Lower leg skin (tissue), 4 donors: ENCODE results near the gene SPRY4. TPM values are rescaled to one million over a fixed set of nuclear protein-coding genes. Genes with fewer than 3 reads are reported as not detected.

Experiments used
- DNase-seq, 2 donors: peaks; one replicate each; pipeline ENCODE4 v3.0.0-alpha.2; 2019; ENCODE audit warnings: low spot score in 2 of 2
- H3K4me3 ChIP-seq: fragments of 200-600 bp; sonication (generic); 2 replicates; pipeline ENCODE4 v1.5.1; 2017; ENCODE audit warnings: mild to moderate bottlenecking, low read depth; ENCODE audit not compliant: poor library complexity, severe bottlenecking
- POLR2A ChIP-seq, 2 donors: fragments of 450-650 bp; IDR thresholded peaks; one replicate each; pipeline ENCODE4 v1.6.1; 2016 to 2017; ENCODE audit warnings: antibody characterized with exemption in 2 of 2, mild to moderate bottlenecking in 1 of 2, moderate library complexity in 1 of 2
- WGBS, 2 donors: methylation state at CpG; one replicate each; pipeline ENCODE4 v1.1.5; 2018; 5-methylcytosine and 5-hydroxymethylcytosine counted together
- intact Hi-C: fragments of 100-400 bp; cut with DNase I; formaldehyde crosslinking; loops from one replicate; pipeline ENCODE4 v1.15.0; 2023; ENCODE audit warnings: low total_unique reads
- total RNA-seq, 4 donors: library from RNA; depleted of rRNA; stranded (reverse); fragments of >200 nt; gene quantifications; one replicate each; pipeline ENCODE4 v1.1.0, GENCODE V29; 2016
- TF ChIP-seq, protein P1 (sequence below), 3 donors: fragments of 450-650 bp; IDR thresholded peaks; one replicate each; pipeline ENCODE4 v1.5.1; 2016; ENCODE audit warnings: antibody characterized with exemption in 3 of 3, mild to moderate bottlenecking in 3 of 3, moderate library complexity in 2 of 3

Gene SPRY4
- total RNA-seq, 4 donors from 2014 or later = 2.4 to 11.0 (median 6.0) TPM

DNA sequence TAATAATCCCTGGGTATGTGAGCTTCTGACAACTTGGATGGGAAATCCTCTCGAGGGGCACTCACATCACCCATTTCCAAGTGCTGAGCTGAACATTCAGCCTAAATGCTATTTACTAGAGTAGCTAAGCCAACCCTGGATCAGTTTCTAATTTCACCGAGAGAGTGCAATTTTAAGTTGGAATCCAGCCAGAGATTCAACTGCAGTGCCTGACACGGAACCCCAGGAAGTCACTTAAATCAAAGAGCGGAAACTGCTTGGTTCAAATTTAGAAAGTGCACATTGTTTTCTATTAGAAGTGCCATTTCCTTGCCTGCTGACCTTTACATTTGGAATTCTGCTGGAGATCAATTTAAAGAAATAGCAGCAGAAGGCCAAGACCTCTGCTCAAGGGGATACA is 8.8 kb downstream of the SPRY4 start:
- TF ChIP-seq, protein P1, sequence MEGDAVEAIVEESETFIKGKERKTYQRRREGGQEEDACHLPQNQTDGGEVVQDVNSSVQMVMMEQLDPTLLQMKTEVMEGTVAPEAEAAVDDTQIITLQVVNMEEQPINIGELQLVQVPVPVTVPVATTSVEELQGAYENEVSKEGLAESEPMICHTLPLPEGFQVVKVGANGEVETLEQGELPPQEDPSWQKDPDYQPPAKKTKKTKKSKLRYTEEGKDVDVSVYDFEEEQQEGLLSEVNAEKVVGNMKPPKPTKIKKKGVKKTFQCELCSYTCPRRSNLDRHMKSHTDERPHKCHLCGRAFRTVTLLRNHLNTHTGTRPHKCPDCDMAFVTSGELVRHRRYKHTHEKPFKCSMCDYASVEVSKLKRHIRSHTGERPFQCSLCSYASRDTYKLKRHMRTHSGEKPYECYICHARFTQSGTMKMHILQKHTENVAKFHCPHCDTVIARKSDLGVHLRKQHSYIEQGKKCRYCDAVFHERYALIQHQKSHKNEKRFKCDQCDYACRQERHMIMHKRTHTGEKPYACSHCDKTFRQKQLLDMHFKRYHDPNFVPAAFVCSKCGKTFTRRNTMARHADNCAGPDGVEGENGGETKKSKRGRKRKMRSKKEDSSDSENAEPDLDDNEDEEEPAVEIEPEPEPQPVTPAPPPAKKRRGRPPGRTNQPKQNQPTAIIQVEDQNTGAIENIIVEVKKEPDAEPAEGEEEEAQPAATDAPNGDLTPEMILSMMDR (IDR thresholded peaks at IDR 0.05) = no peak
- TF ChIP-seq POLR2A (IDR thresholded peaks at IDR 0.05) = no peak
- no peak for DNase-seq
- no peak overlapping the region for H3K4me3 ChIP-seq
- intact Hi-C loops = no loop called here
- WGBS, 2 donors = 13 to 20% methylated on average over 4 of the region's 4 CpGs

DNA sequence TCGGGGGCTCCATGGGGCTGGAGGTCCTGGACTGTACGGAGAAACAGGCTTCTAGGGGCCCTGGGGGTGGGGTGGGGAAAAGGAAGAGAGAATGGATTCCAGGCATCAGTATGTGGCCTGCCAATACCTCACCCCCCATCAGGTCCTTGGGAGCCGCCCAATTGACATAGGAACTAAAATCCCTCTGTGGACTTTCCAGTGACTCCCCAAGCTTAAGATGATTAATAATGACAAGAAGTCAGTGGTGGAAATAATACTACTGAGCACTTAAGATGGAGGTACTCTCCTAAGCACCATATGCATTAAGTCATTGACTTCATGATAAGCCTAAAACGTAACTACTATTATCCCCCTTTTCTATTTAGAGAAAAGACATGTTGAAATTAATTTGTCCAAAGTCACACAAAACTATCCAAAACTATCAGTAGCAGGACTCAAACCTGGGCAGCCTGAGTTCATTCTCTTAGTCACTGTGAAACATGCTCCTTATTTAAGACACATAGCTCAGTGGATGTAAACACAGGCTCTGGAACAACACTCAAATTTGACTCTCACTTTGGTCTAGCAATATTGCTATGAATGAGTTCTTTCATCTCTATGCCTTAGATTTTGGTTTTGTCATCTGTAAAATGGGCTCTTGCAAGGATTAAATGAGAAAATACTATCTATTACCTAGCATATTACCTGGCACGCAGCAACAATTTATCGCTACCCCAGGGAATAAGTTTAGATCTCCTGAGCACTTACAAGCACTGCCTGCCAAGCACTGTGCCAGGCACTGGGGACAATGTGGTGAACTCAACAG is 9.5 kb downstream of the SPRY4 start:
- no peak for TF ChIP-seq POLR2A (IDR thresholded peaks at IDR 0.05)
- TF ChIP-seq, protein P1 (IDR thresholded peaks at IDR 0.05) = no peak
- intact Hi-C loops = no loop called here
- DNase-seq = no peak
- H3K4me3 ChIP-seq = no peak overlapping the region
- 92 to 95% methylated on average over 6 of the region's 6 CpGs for WGBS, 2 donors

DNA sequence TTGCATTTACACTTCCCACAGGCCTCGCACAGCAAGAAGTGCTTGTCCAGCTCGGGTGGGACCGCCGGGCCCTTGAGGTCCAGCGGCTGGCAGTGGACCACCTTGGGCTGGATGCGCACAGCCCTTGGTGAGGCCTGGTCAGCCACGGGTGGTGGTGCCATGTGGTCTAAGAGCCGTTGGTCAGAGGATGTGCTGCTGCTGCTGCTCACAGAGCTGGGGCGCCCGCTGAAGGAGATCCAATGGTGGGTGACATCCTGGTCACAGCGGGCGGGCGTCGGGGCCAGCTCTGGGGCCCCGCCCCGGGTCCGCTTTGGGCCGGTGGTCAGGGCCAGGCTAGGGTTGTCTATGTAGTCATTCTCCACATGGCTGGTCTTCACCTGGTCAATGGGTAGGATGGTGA is 10.2 kb downstream of the SPRY4 start:
- TF ChIP-seq POLR2A (IDR thresholded peaks at IDR 0.05) = no peak
- TF ChIP-seq, protein P1 (IDR thresholded peaks at IDR 0.05) = no peak
- 87 to 95% methylated on average over 10 to 16 of the region's 18 CpGs for WGBS, 2 donors

DNA sequence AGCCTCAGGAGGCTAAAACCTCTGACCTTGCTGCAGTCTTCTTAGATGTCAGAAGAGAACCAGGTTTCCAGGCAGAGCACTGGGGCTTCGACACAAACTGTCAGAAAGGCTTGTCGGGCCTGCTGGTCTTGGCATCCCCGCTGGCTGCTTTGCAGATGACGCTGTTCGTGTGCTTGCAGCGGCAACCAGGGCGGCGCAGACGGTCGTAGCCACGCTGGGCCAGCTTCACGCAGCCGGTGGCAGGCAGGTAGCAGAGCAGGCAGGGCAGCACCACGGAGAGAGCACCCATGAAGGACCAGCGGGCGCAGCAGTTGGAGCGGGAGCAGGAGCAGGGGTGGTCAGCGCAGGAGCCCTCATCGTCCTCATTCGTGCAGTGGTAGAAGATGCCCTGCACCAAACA is 10.7 kb downstream of the SPRY4 start:
- DNase-seq = no peak
- intact Hi-C loops = no loop called here
- 68 to 76% methylated on average over 11 to 20 of the region's 20 CpGs for WGBS, 2 donors
- no peak overlapping the region for H3K4me3 ChIP-seq
- TF ChIP-seq, protein P1 (IDR thresholded peaks at IDR 0.05) = no peak
- TF ChIP-seq POLR2A (IDR thresholded peaks at IDR 0.05) = no peak

More for the DNA sequence above, 10.2 kb downstream of the SPRY4 start:
- DNase-seq = no peak
- intact Hi-C loops = no loop called here
- no peak overlapping the region for H3K4me3 ChIP-seq

DNA sequence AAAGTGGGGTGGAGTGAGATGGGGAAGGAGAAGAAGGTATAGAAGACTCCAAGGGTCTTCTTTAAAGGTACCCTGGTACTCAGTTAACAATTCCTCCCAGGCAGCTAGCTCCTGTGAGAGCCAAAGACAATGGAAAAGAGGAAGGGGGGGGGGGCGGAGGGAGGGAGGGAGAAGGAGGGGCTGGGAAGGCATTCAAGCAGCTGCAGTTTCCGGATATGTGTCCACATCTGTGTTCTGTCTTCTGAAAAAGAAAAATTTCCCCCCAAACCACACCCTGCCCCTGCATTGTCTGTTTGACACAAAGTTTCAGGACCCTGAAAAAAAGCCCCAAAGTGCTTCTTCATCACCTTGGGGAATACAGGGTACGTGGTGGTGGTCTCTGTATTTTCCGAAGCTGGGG is 11.1 kb downstream of the SPRY4 start:
- no peak overlapping the region for H3K4me3 ChIP-seq
- intact Hi-C loops = no loop called here
- DNase-seq = no peak
- 59 to 62% methylated on average over 4 of the region's 4 CpGs for WGBS, 2 donors
- TF ChIP-seq, protein P1 (IDR thresholded peaks at IDR 0.05) = no peak
- no peak for TF ChIP-seq POLR2A (IDR thresholded peaks at IDR 0.05)

DNA sequence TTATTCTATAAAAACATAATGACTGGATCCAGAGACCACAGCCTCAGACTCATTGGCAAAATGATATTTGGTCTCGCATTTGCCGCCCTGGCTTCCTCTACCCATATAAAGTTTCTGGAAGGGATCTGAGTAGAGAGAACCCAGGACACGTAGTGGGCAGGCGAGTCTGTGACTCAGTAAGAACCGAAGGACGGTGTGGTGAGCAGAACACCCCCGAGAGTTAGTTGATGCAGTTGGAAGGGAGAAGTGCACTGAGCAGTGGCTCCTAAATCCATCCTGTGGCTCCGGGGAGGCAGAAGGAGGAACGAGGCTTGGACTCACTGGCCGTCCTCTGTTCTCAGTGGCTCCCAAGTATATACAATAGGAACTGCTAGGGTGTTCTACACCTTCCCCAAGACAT is 11.5 kb downstream of the SPRY4 start:
- TF ChIP-seq, protein P1 (IDR thresholded peaks at IDR 0.05) = no peak
- no peak for TF ChIP-seq POLR2A (IDR thresholded peaks at IDR 0.05)
- no peak for DNase-seq
- intact Hi-C loops = no loop called here
- H3K4me3 ChIP-seq = no peak overlapping the region
- 80 to 90% methylated on average over 10 of the region's 10 CpGs for WGBS, 2 donors
